Right lobe of liver (tissue), 6 donors: Measurements from ENCODE around the gene INPP4A. TPM values are rescaled to one million over a fixed set of nuclear protein-coding genes. Genes with fewer than 3 reads are reported as not detected.

Experiments used
- ATAC-seq, 4 donors: fragments of 200-7000 bp; cut with Tn5 transposase; one replicate each; pipeline ENCODE4 v1.9.1; 2020; ENCODE audit warnings: mild to moderate bottlenecking in 4 of 4, moderate library complexity in 4 of 4
- DNase-seq, 3 donors: peaks; one replicate each; pipeline ENCODE4 v3.0.0-alpha.2; 2020
- H3K27ac ChIP-seq, 3 donors: fragments of 200-600 bp; one replicate each; pipeline ENCODE4 v1.8.0; 2022
- H3K27me3 ChIP-seq, 2 donors: fragments of 200-600 bp; one replicate each; pipeline ENCODE4 v1.8.0; 2022
- H3K36me3 ChIP-seq, 4 donors: fragments of 200-600 bp; sonication (generic) in 1 of 4; one replicate each; pipeline versions ENCODE4 v1.5.1 to v1.8.0; 2017 to 2022; ENCODE audit warnings: control low read depth in 1 of 4
- H3K4me1 ChIP-seq, 4 donors: fragments of 200-600 bp; sonication (generic) in 1 of 4; one replicate each; pipeline versions ENCODE4 v1.5.1 to v1.8.0; 2017 to 2022; ENCODE audit warnings: control low read depth in 1 of 4
- H3K4me3 ChIP-seq, 3 donors: fragments of 200-600 bp; one replicate each; pipeline ENCODE4 v1.8.0; 2022
- H3K9me3 ChIP-seq, 4 donors: fragments of 200-600 bp; sonication (generic) in 1 of 4; one replicate each; pipeline versions ENCODE4 v1.5.1 to v1.8.0; 2017 to 2022; ENCODE audit warnings: control low read depth in 1 of 4
- POLR2A ChIP-seq: fragments of 450-650 bp; IDR thresholded peaks from one replicate; pipeline ENCODE4 v1.6.1; 2017; ENCODE audit warnings: antibody characterized with exemption, mild to moderate bottlenecking
- WGBS: methylation state at CpG from one replicate; pipeline ENCODE4 v1.1.6; 2018; ENCODE audit warnings: low coverage, low lambda C conversion rate; ENCODE audit not compliant: insufficient coverage; ENCODE audit errors: missing lambda C conversion rate; 5-methylcytosine and 5-hydroxymethylcytosine counted together
- intact Hi-C, 2 donors: fragments of 100-400 bp; cut with DNase I; formaldehyde crosslinking; loops; one replicate each; pipeline versions ENCODE4 v1.11.2 to v1.14.1; 2022
- total RNA-seq, 6 experiments: library from RNA; depleted of rRNA in 2 of 6; stranded (reverse); fragments of >200 nt in 2 of 6; fragmentation: NEBNext Ultra II Directional in 3 of 6; extraction: Animal tissue kit (Norgen Biotek cat#: 25700) in 3 of 6; gene quantifications; one replicate each; pipeline versions ENCODE4 v1.1.0 to v1.2.4, GENCODE V29; 2016 to 2023
- TF ChIP-seq, protein P1 (sequence below), 4 donors: fragments of 200-600 bp in 3 of 4; fragments of 450-650 bp in 1 of 4; IDR thresholded peaks; one replicate each; pipeline versions ENCODE4 v1.5.1 to v1.8.0; 2016 to 2022; ENCODE audit warnings: antibody characterized with exemption in 4 of 4, mild to moderate bottlenecking in 2 of 4
- donor health status: DM: no; HTN: yes; CAD: no.
- donor health status: DM: no; HTN: no; CAD: no.
- donor health status: DM: no; HTN: no; CAD: no.
- donor health status: DM: no; HTN: yes; CAD: no.
- donor health status: DM: no; HTN: yes; CAD: no.

Gene INPP4A
- total RNA-seq, 6 experiments from 2014 or later = 6.5 to 10.4 (median 8.0) TPM

DNA sequence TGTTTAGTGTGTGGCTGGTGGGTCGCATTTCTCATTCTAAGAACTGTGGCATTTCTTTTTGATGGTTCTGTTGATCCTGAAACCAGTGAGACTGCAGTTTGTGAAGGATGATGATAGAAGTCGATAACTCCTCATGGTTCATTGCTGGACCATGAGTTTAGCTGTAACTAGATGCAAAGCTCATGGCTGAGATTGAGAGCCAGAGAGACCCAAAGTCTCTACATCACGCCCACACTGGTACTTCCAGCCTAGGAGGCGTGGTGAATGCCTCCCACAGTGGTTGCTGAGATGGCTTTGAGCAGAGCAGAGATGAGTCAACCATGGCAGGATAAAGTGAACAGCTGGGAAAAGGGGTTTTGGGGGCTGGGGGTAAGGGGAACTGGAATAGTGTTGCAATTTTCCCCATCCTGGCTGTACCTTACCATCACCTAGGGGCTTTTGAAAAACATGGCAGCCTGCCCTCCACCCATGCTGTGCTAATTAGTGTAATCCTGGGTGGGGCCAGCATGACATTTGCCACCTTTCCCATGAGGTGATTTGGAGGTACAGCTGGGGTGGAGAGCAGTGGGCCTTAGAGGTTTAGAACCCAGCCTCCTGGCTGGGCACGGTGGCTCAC lies 24.1 kb downstream of the INPP4A start:
- WGBS = 85% methylated on average over 4 of the region's 5 CpGs
- ATAC-seq = no peak
- no peak for DNase-seq

DNA sequence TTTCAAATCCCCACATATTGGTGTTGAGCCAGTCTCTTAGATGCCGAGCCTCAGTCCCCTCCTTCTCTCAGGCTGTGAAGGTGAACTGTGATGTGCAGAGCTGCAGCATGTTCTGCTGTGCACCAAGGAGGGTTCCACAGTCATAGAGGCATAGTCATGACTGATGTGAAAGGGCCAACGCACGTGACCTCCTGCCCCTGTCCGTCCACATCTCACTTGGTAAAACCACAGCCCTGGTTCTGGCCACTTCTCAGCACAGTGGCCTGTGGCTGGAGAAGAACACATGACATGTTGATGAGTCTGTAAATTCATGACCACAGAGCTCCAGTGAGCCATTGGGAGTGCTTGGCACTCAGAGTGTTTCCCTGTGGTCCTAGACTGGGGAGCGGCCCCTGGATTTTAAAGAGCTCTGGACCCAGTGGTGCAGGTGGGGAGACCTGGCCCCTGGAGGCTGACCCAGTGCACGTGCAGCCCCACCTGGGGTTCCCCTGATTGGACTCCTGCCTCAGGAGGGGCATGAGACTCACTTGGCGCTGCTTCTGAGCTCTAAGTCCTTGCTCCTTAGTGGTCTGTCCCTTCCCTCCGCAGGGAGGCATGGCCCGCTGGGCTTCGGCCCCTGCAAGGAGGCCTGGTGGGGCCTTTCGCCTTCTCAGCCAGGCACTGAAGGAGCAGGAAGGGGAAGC lies 25.3 kb downstream of the INPP4A start:
- Histone ChIP-seq H3K4me3 (no peak overlapping the region), H3K27me3 (no peaks in the 10 kb centered on the region), H3K9me3 (no peaks in the 10 kb centered on the region), H3K27ac (no peak overlapping the region), H3K36me3 (no peaks in the 10 kb centered on the region), H3K4me1 (no peaks in the 10 kb centered on the region)
- no peak for TF ChIP-seq POLR2A
- TF ChIP-seq, protein P1, sequence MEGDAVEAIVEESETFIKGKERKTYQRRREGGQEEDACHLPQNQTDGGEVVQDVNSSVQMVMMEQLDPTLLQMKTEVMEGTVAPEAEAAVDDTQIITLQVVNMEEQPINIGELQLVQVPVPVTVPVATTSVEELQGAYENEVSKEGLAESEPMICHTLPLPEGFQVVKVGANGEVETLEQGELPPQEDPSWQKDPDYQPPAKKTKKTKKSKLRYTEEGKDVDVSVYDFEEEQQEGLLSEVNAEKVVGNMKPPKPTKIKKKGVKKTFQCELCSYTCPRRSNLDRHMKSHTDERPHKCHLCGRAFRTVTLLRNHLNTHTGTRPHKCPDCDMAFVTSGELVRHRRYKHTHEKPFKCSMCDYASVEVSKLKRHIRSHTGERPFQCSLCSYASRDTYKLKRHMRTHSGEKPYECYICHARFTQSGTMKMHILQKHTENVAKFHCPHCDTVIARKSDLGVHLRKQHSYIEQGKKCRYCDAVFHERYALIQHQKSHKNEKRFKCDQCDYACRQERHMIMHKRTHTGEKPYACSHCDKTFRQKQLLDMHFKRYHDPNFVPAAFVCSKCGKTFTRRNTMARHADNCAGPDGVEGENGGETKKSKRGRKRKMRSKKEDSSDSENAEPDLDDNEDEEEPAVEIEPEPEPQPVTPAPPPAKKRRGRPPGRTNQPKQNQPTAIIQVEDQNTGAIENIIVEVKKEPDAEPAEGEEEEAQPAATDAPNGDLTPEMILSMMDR (IDR thresholded peaks at IDR 0.05) = no peak
- no peak for DNase-seq
- peak in 1 of 4 donors; percentile 16 for ATAC-seq
- intact Hi-C loops = no loop called here
- WGBS = 75% methylated on average over 2 of the region's 11 CpGs

More for the DNA sequence above, 24.1 kb downstream of the INPP4A start:
- intact Hi-C loops = no loop called here
- Histone ChIP-seq H3K27me3 (no peaks in the 10 kb centered on the region), H3K9me3 (no peaks in the 10 kb centered on the region), H3K4me1 (no peaks in the 10 kb centered on the region), H3K4me3 (no peak overlapping the region), H3K27ac (no peak overlapping the region), H3K36me3 (no peaks in the 10 kb centered on the region)
- TF ChIP-seq, protein P1 (IDR thresholded peaks at IDR 0.05) = no peak
- no peak for TF ChIP-seq POLR2A

DNA sequence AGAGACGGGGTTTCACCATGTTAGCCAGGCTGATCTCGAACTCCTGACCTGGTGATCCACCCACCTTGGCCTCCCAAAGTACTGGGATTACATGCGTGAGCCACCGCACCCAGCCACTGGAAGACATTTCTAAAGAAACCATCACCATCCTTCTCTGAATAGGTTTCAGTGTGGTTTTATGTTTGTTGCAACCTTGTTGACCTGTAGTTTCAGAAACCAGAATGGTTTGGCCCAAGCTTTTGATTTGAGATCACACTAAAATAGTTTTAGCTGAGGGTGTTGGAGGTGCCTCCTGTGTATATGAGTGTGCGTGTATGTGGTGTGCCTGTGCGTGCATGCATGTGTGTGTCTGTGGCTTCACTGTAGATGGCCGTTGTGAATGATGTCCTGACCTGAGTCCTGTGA lies 26.2 kb downstream of the INPP4A start:
- Histone ChIP-seq H3K27me3 (no peaks in the 10 kb centered on the region), H3K36me3 (no peaks in the 10 kb centered on the region), H3K9me3 (no peaks in the 10 kb centered on the region), H3K4me1 (no peaks in the 10 kb centered on the region), H3K4me3 (no peak overlapping the region), H3K27ac (no peak overlapping the region)
- ATAC-seq = no peak
- DNase-seq = no peak
- intact Hi-C loops = no loop called here
- TF ChIP-seq, protein P1 (IDR thresholded peaks at IDR 0.05) = no peak
- no peak for TF ChIP-seq POLR2A
- WGBS = 72% methylated on average over 3 of the region's 7 CpGs

DNA sequence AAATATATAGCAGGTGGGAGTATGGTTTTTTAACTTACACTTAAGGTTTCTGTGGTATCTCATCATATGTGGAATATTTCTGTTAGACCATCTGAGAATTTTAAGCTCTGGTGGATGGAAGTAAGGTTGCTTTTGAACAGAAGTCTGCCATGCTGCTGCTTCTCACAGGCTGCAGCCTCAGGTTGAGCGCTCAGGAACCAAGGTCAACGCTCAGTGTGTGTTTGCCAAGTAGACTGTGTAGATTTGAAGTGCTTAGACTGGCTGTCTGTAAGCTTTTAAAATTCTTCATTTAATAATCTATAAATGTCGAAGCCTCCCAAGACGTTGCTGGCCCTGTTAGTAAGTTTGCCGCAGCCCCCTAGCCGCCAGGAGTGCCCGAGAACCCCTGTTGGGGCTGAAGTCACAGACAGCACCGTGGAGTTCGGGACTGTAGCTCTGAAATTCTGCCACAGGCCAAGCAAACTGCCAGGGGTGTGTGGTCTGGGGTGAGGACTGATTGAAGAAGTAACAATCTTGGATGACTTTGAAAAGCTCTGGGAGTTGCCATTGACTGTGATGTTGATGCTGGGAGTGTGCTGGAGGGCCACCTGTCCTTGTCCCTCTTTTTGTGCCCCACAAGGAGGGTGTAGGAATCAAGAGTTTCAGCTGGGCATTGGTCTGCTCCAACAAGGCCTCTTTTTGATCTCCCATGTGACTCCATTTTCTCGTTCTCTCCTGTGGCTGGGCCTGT lies 26.9 kb downstream of the INPP4A start:
- Histone ChIP-seq H3K27ac (no peak overlapping the region), H3K4me3 (no peak overlapping the region)
- no peak for DNase-seq

More for the DNA sequence above, 26.9 kb downstream of the INPP4A start:
- no peak for TF ChIP-seq POLR2A
- TF ChIP-seq, protein P1 (IDR thresholded peaks at IDR 0.05) = no peak
- Histone ChIP-seq H3K27me3 (no peaks in the 10 kb centered on the region), H3K9me3 (no peaks in the 10 kb centered on the region), H3K36me3 (no peaks in the 10 kb centered on the region), H3K4me1 (no peaks in the 10 kb centered on the region)
- intact Hi-C loops = no loop called here
- 92% methylated on average over 8 of the region's 10 CpGs for WGBS
- no peak for ATAC-seq
